Suprapubic skin (tissue), 4 donors: ENCODE results near the gene CTRL.

ENCODE experiments used
- CTCF ChIP-seq, 2 donors: fragments of 200-600 bp in 1 of 2; fragments of 450-650 bp in 1 of 2; sonication (generic) in 1 of 2; IDR thresholded peaks; one replicate each; pipeline ENCODE4 v1.5.1; 2016 to 2019; ENCODE audit warnings: antibody characterized with exemption in 2 of 2, mild to moderate bottlenecking in 1 of 2, moderate library complexity in 1 of 2
- POLR2A ChIP-seq, 2 donors: fragments of 450-650 bp; IDR thresholded peaks; one replicate each; pipeline ENCODE4 v1.6.1; 2017; ENCODE audit warnings: antibody characterized with exemption in 2 of 2, mild to moderate bottlenecking in 2 of 2, moderate library complexity in 2 of 2
- POLR2AphosphoS5 ChIP-seq, 3 donors: sonication (generic); formaldehyde crosslinking; IDR thresholded peaks; one replicate each; pipeline ENCODE4 v1.6.1; 2017; ENCODE audit warnings: antibody characterized with exemption in 3 of 3

- TF ChIP-seq CTCF (IDR thresholded peaks at IDR 0.05) (no peak), POLR2AphosphoS5 (IDR thresholded peaks at IDR 0.05) (no peak), POLR2A (IDR thresholded peaks at IDR 0.05) (no peak)
These were observed 39.3 kb downstream of the CTRL start for GRCh38 chr16:67892375-67892774.
